SK-N-DZ (cell line): Measurements from ENCODE around the gene ZNF165. TPM values are rescaled to one million over a fixed set of nuclear protein-coding genes. Genes with fewer than 3 reads are reported as not detected.
"Not testable (repeated sequence)": the region's sequence is repeated elsewhere in the genome, so short reads cannot be mapped to it uniquely, and the experiment has no call there.

ENCODE experiments used
- DNase-seq: peaks from one replicate; pipeline ENCODE4 v3.0.0-alpha.2; 2015; ENCODE audit warnings: low spot score
- polyA plus RNA-seq, 2 experiments: library from polyadenylated mRNA; depleted of rRNA; stranded (reverse); fragments of >200 nt; gene quantifications; 2 replicates each; pipeline ENCODE4 v1.2.3, GENCODE V29; 2014

Gene ZNF165
- 1.4 and 1.7 TPM in 2 replicates for polyA plus RNA-seq (2014; cell fraction: cytosol; rRNA removed)
- polyA plus RNA-seq (2014; cell fraction: nucleus; rRNA removed): 0.76 and 1.0 TPM in 2 replicates

DNA sequence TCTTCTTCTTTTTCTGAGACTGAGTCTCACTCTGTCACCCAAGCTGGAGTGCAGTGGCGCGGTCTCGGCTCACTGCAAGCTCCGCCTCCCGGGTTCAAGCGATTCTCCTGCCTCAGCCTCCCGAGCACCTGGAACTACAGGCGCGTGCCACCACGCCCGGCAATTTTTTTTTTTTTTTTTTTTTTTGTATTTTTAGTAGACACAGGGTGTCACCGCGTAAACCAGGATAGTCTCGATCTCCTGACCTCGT lies at the start of gene ZNF165:
ZNF165 (plus strand) TSS at position 188 of the 250 bp plus-strand sequence. CDS start 4,913 bp downstream, outside the sequence.
- DNase-seq: not testable (repeated sequence)

DNA sequence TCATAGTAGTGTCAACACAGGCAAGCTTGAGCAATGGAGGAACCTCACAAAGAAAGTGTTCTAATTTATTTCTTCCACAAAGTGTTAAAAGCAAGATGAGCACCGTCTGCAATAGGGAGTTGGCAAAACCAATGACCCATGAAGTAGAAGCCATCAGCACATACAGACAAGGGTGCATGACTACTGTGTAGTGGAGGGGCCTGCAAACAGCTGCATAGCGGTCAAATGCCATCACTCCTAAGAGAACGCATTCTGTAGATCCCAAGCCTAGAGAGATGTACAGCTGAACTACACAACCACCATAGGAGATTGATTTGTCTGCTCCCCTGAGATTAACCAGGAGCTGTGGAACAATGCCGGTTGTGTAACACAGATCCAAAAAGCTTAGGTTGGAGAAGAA lies 26.8 kb upstream of the ZNF165 start:
- DNase-seq: no peak

DNA sequence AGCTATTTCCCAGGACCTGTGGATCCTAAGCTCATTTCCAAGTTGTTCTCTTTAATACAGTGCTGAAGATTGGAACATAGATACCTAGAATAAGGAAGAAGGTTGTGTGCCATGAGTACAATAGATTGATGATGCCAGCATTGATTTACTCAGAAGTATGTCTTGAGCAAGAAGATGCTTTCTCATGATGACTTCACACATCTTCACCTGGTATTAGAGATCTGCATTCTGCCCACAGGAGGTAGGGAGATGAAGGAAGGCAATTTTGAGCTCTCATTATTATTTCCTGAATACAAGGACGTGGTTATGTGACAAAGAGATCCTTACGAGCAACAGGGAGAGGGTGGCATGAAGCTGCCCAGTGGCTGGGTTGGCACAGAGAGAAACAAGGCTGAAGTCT lies 20.0 kb upstream of the ZNF165 start:
- no peak for DNase-seq

DNA sequence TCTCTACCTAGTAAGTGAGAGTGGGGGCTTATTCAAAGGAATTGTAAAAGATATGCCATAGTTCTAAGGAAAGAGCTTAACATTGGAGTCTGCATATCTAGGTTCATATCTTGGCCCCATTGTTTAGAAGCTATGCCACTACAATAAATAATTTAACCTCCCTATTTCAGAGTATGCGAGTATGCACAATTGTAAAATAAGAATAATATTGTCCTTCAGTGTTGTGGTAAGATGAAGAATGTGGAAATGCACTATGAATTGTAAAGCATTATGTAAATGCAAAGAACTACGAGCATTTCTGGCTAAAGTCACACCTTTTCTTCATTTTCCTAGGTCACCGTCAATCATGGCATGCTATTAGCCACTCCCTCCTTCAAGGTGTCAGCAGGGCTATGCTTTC lies 16.1 kb upstream of the ZNF165 start:
- no peak for DNase-seq

DNA sequence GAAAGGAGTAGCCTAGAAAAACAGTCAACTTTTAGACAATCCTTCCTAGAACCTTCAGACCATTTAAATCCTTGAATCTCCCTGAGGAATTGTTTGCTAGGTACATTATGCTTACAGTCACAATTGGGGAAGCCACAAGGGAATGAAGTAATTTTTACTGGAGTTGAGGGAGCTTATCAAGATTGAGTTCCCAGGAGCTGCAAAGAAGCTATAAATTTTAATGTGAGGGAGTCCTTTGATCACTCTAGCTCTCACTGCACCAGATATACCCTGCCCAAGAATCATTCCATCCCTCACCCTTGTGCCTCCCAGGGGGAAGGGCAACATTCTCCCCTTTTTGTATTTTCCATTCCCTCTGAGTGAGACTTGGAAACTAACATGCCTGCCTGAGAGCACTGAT lies 12.3 kb upstream of the ZNF165 start:
- no peak for DNase-seq

DNA sequence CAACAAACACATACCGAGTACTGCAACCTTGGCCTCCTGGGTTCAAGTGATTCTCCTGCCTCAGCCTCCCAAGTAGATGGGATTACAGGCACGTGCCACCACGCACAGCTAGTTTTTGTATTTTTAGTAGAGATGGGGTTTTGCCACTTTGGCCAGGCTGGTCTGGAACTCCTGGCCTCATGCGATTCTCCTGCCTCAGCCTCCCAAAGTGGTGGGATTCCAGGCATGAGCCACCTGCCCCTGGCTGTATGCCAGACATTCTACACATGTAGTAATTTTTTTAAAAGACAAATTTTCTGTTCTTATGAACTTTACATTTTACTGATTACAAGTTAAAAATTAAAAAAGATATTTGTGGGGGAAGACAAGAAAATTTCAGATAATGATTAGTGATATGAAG lies 9.4 kb upstream of the ZNF165 start:
- not testable (repeated sequence) for DNase-seq

DNA sequence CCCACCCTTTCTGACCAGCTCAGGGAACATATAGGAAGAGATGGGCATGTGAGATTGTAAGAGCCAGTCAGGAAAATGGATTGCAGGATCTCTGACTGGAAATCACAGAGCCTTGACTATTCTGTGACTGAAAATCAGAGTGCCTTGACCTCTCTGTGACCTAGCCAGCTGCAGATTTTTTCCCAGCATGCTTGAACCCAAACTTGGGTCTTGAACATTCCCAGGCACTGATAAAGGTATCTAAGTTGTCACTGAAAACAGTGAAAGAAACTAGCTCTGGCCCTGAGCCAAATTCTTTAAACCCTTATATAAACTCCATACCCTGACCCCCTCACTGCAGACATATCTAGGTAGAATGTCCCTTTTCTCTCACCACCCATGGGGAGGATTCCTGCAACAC lies 2.3 kb upstream of the ZNF165 start:
- DNase-seq: no peak

DNA sequence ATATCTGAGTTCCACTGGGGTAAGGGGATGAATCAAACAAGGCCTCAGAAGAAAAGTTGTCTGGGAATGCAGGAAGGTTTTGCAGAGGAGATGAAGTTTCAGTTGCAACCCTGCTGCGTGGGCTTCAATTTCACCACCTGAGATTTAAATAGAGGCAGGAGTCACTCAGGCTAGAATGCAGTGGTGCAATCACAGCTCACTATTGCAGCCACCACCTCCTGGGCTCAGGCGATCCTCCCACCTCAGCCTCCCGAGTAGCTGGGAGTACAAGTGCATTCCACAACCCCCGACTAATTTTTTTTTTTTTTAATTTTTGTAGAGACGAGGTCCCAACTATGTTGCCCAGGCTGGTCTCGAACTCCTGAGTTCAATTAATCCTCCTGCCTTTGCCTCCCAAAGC lies 1.5 kb upstream of the ZNF165 start:
- DNase-seq: no peak

DNA sequence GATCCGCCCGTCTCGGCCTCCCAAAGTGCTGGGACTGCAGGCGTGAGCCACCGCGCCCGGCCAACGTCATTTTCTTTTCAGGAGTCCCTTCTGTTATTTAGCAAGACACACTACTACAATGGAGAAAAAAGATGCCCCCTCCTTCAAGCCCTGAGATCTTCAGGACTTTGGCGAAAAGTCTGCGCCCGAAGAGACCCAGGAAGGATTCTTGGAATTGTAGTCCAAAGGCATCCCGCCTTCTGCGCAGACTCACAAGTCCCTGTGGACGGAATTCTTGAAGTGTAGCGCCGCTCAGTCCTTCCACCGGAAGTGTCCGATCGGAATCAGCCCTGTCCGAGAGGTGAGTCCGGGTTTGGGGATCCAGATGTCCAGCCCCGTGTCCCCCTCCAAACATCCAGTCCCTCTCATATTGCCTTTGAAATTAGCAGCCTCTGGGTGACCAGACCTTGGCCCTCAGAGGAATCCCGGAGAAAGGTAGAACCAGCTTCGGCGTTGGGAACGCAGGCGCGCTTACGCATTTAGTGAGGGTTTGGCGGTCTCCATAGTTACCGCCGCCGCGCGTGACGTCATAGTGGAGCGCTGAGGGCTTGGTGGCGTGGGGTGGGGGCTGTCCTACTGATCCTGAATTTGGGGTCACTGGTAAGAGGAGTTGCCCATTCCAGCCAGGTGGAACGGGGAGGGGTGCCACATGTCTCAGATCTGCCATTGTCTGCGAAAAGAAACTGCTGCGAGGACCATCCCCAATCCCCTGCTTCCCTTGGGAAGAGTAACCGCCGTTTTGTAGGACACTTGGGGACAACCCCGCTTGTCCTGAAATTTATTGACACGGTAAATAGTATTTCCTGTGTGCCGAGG lies 490 bp downstream of the ZNF165 start:
- peak; percentile 95 for DNase-seq

DNA sequence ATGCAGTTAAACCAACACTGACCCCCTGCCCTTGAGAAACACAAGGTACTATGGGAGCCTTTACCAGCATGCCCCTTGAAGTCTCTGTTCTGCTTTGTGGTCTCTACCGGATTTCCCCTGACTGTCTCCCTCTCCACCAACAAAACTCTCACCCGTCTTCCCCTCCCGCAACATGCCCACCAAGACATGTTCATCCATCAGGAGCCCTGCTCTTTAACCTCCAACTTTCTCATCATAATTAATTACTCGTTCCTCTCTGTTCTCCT lies 1.1 kb downstream of the ZNF165 start:
- DNase-seq: no peak

DNA sequence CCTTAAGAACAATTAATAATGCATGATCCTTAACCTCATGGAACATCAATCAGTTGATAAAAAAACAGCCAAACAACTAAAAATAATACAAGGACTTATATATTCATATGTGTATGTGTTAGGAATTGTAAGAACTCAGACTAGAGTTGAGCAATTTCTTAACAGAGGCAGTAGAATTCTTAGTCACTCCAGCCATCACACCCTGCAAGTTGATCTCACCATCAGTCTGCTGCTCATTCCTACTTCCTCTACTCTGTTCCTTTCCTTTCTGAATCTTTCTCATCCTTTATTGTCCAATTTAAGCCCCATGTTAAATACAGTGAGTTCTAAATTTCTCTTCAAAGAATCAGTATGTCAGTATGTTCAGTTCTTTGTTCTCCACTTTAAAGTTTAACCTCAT lies 2.6 kb downstream of the ZNF165 start:
- no peak for DNase-seq

DNA sequence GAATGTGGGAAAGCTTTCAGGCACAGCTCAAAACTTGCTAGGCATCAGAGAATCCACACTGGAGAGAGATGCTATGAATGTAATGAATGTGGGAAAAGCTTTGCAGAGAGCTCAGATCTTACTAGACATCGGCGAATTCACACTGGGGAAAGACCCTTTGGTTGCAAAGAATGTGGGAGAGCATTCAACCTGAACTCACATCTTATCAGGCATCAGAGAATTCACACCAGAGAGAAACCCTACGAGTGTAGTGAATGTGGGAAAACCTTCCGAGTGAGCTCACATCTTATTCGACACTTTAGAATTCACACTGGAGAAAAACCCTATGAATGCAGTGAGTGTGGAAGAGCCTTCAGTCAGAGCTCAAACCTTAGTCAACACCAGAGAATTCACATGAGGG lies 8.7 kb downstream of the ZNF165 start:
- no peak for DNase-seq

DNA sequence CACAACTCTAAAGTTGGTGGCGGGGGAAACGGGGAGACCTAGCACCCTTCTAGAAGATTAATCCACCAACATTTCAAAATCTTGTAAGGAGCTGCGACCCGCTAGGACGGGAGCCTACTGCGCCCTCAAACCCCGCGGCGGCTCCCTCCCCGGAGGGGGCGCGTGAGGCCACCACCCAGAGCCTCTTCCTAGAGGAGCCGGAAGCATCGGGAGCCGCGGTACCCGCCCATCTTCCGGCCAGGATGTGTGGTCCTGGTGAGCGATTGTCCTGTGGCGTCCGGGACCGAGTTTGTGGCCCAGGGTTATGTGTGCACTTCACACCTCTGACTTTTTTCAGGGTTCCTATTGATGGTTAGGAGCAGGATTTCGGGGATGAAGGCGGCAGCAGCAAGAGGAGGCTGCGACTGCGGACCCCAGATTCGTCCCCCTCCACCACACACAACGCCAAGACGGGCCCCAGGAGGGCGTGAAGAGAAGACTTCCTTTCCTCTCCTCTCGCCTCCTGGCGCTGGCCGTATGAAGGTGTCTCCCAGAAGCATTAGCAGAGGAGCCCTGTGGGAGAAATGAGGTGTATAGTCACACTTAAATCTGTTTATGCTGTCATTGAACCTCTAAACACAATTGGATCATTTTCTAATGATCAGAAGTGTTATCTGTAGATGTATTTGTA lies 10.7 kb downstream of the ZNF165 start:
- DNase-seq: no peak

DNA sequence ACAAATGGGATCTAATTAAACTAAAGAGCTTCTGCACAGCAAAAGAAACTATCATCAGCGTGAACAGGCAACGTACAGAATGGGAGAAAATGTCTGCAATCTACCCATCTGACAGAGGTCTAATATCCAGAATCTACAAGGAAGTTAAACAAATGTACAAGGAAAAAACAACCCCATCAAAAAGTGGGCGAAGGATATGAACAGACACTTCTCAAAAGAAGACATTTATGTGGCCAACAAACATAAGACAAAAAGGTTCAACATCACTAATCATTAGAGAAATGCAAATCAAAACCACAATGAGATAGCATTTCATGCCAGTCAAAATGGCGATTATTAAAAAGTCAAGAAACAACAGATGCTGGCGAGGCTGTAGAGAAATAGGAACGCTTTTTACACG lies 21.9 kb downstream of the ZNF165 start:
- not testable (repeated sequence) for DNase-seq

DNA sequence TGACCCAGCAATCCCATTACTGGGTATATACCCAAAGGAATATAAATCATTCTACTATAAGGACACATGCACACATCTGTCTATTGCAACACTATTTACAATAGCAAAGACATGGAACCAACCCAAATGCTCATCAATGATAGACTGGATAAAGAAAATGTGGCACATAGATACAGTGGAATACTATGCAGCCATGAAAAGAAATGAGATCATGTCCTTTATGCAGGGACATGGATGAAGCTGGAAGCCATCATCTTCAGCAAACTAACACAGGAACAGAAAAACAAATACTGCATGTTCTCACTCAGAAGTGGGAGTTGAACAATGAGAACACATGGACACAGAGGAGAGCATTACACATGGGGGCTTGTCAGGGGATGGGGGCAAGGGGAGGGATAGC lies 22.3 kb downstream of the ZNF165 start:
- DNase-seq: not testable (repeated sequence)

DNA sequence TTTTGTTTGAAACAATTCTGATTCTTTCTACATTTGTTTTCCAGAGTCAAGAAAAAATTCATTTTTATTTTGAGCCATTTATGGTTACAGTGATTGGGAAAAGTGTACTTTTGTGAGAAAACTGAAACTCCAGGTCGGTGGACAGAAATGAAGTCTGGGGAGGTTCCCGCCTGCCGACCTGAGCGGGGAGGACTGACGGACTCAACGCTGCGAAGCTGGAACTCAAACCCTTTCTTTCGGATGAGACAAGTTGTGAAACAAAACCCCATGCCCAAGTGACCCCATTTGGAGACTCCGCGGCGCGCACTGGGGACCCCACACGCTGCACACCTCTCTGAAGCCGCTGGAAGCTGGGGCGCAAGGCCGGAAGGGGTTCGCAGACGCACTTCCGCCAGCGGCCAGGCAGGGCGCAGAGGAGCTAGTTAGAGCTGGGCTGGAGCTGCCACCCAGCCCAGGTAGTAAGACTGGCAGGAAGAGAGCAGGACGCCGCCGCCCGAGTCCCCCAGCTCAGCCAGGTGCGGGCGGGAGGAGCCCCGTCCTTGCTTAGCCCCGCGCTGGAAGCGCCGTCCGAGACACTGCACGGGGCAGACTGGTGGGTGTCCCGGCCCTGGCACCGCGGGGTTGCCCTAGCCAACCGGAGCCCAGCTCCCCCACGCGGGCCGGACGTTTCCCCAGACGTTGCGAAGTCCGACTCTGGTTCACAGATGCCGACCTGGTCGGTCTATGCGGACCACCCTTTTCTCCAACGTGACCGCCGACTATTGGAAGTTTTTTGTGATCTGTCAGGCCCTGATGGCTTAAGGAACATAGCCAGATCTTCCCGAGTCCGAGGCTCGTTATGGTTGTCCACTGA lies 24.2 kb downstream of the ZNF165 start:
- DNase-seq: peak; percentile 75

DNA sequence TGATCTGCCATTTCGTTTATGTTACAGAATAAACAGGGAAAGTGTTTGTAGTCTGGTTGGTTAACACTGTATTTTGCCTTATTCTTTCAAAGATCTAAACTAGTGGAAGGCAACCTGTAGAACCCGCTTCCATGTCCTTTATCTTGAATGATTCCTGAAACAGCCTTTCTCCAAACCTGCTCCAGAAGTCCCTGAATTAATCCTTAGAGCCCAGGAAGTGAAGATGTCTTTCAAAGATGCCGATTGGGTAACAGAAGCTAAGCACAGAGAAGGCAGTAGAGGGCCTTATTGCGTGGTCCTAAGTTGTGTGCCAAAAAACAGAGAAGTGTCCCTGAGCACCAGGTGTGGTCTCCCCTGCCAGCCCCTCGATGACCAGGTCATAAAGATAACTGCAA lies 24.9 kb downstream of the ZNF165 start:
- peak; percentile 3 for DNase-seq

DNA sequence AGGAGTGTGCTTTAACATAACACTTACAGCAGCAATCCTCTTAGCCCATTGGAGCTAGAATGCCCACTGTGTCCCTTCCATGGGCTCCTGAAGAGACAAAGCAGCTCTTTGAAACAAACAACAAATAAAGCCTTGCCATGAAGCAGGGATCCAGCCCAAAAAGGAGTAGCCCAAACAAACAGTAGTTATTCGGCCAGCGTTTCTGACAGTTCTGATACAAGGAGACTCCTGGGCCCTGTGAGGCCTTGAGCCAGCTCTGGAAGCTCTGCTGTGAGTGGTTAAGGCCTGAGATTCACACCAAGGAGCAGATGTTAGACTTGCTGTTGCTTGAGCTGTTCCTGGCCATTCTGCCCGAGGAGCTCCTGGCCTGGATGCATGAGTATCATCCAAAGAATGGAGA lies 27.1 kb downstream of the ZNF165 start:
- no peak for DNase-seq

DNA sequence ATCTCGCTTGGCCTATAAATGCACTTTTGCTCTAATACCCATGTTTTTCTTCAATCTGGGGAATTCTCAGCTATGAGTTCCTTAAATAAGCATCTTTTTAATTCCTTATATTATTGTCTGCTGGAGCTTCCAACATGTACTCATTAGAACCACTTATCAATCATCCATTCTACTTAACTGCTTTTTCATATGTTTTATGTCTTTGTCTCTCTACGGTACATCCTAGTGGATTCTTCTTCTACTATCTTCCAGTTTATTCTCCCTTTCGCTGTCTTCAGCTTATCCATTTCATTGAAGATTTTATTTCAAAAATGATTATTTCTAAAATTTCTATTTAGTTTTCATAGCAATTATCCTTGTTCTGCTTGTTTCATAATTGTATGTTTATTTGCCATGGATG lies 31.6 kb downstream of the ZNF165 start:
- no peak for DNase-seq

DNA sequence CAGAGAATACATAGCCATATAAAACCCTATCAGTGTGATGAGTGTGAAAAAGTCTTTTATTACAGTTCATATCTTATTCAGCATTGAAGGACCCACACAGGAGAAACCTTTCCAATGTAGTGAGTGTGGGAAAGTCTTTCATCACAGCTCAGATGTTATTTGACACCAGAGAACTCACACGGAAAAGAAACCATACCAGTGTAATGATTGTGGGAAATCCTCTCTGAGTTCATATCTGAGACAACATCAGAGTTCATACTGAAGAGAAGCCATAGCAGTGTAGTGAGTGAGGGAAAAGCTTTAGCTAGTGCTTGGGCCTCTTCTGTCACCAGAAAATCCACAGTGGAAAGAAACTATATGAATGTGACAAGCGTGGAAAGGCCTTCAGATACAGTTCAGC lies 35.4 kb downstream of the ZNF165 start:
- DNase-seq: no peak

DNA sequence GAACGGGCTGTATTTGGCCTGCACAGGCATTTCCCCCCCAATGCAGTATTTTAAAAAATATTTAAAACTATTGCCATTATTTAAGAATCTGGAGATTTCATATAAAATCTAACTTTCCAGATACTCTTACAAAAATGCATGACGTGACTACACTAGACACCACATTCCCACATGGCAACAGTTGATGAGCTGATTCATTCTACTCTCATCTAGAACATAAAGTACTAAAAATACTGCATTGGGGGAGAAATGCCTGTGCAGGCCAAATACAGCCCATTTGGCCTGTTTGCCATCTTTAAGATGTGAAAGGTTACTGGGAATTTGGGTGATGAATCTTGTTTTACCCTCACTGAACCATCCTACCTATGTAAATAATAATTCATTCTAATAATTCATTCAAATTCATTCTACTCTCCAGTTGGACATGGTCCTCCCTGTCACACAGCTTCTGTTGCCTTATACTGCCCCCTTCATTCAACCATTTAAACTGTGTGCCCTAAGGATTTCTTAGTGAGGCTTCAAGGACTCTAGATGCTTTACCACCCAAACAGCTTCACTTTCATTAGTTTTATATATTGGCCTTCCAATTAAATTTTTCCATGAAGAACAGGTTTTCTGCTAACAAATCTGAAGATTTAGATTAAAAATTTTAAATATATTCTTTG lies 37.1 kb downstream of the ZNF165 start:
- no peak for DNase-seq

DNA sequence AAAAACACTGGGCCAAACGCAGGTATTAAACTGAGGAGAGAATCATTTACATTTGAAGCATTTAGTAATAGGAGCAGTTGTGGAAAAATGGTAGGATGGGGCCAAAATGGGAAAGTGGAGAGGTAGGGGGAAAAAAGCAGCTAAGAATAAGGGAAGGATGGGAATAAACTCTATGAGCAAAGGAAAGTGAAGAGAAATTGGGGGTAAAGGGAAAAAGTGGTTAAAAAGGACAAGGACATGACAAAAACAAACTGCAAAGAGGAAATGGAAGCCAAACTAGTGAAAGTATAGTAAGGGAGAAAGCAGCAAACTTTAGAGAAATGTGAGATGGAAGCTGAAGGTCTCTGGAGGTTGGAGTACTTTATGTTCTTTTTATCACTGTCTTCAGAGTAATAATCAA lies 37.8 kb downstream of the ZNF165 start:
- no peak for DNase-seq
